ENCODE measurements around the gene PPP1R1C. TPM values are rescaled to one million over a fixed set of nuclear protein-coding genes. Genes with fewer than 3 reads are reported as not detected.

PPP1R1C gene
- total RNA-seq, 1 donor from 2014 or later, result 1.7 TPM

- H3K9me3 Mint-ChIP-seq, result no peaks in the 10 kb centered on the region
- no peak overlapping the region for H3K4me3 Mint-ChIP-seq
- no peak overlapping the region for H3K27ac Mint-ChIP-seq (ENCODE audit: unreplicated experiment)
- TF ChIP-seq CTCF (conservative IDR thresholded peaks at IDR 0.05), result no peak
- H3K4me1 Mint-ChIP-seq, result peaks cover 35% of the 10 kb centered on the region
- DNase-seq (ENCODE audit: low read depth, low spot score), result no peak
- H3K27me3 Mint-ChIP-seq (ENCODE audit: low read depth), result no peaks in the 10 kb centered on the region
- H3K36me3 Mint-ChIP-seq (ENCODE audit: low read depth), result no peaks in the 10 kb centered on the region
These were observed 91.4 kb downstream of the PPP1R1C start for GRCh38 chr2:182077023-182077422.

GRCh38 chr2:182077448-182078142, 91.9 kb downstream of the PPP1R1C start:
- Mint-ChIP-seq H3K4me1 (peaks cover 40% of the 10 kb centered on the region), H3K4me3 (no peak overlapping the region), H3K27ac (ENCODE audit: unreplicated experiment) (no peak overlapping the region), H3K36me3 (ENCODE audit: low read depth) (no peaks in the 10 kb centered on the region), H3K9me3 (no peaks in the 10 kb centered on the region), H3K27me3 (ENCODE audit: low read depth) (no peaks in the 10 kb centered on the region)
- TF ChIP-seq CTCF (conservative IDR thresholded peaks at IDR 0.05), result peak; percentile 85
- DNase-seq (ENCODE audit: low read depth, low spot score), result peak; percentile 58

GRCh38 chr2:182078988-182079602, 93.4 kb downstream of the PPP1R1C start:
- Mint-ChIP-seq H3K4me3 (no peak overlapping the region), H3K27ac (ENCODE audit: unreplicated experiment) (no peak overlapping the region), H3K4me1 (peaks cover 28% of the 10 kb centered on the region), H3K36me3 (ENCODE audit: low read depth) (peaks cover 2% of the 10 kb centered on the region), H3K9me3 (peaks cover 3% of the 10 kb centered on the region), H3K27me3 (ENCODE audit: low read depth) (no peaks in the 10 kb centered on the region)
- no peak for TF ChIP-seq CTCF (conservative IDR thresholded peaks at IDR 0.05)
- DNase-seq (ENCODE audit: low read depth, low spot score), result no peak

- Mint-ChIP-seq H3K27me3 (ENCODE audit: low read depth) (no peaks in the 10 kb centered on the region), H3K9me3 (peaks cover 3% of the 10 kb centered on the region), H3K27ac (ENCODE audit: unreplicated experiment) (no peak overlapping the region), H3K4me1 (peaks cover 25% of the 10 kb centered on the region), H3K36me3 (ENCODE audit: low read depth) (peaks cover 2% of the 10 kb centered on the region), H3K4me3 (no peak overlapping the region)
- no peak for TF ChIP-seq CTCF (conservative IDR thresholded peaks at IDR 0.05)
- DNase-seq (ENCODE audit: low read depth, low spot score), result no peak
These were observed 94.8 kb downstream of the PPP1R1C start for GRCh38 chr2:182080493-182080892.

- peaks cover 31% of the 10 kb centered on the region for H3K4me1 Mint-ChIP-seq
- DNase-seq (ENCODE audit: low read depth, low spot score), result no peak
- no peak overlapping the region for H3K27ac Mint-ChIP-seq (ENCODE audit: unreplicated experiment)
- no peaks in the 10 kb centered on the region for H3K27me3 Mint-ChIP-seq (ENCODE audit: low read depth)
- TF ChIP-seq CTCF (conservative IDR thresholded peaks at IDR 0.05), result no peak
- H3K36me3 Mint-ChIP-seq (ENCODE audit: low read depth), result peaks cover 2% of the 10 kb centered on the region
- H3K9me3 Mint-ChIP-seq, result peaks cover 3% of the 10 kb centered on the region
- no peak overlapping the region for H3K4me3 Mint-ChIP-seq
These were observed 96.1 kb downstream of the PPP1R1C start for GRCh38 chr2:182081602-182082260.
